Keratinocyte (primary cell): ENCODE results near the gene MXD3.

Experiments
- EZH2 ChIP-seq: IDR thresholded peaks from one replicate; pipeline ENCODE4 v1.6.1; 2012; ENCODE audit warnings: inconsistent platforms, mild to moderate bottlenecking, low read length, moderate library complexity
- TF ChIP-seq, protein P1 (sequence below), 3 experiments: IDR thresholded peaks in 1 of 3; conservative IDR thresholded peaks in 1 of 3; optimal IDR thresholded peaks in 1 of 3; 2 replicates in 2 of 3; 3 replicates in 1 of 3; pipeline versions ENCODE3 to v1.5.1; 2011; ENCODE audit warnings: low read length in 3 of 3, mild to moderate bottlenecking in 3 of 3, moderate library complexity in 2 of 3, control low read depth in 1 of 3, inconsistent platforms in 1 of 3; ENCODE audit not compliant: insufficient read depth in 2 of 3; ENCODE audit errors: extremely low read depth in 1 of 3

DNA sequence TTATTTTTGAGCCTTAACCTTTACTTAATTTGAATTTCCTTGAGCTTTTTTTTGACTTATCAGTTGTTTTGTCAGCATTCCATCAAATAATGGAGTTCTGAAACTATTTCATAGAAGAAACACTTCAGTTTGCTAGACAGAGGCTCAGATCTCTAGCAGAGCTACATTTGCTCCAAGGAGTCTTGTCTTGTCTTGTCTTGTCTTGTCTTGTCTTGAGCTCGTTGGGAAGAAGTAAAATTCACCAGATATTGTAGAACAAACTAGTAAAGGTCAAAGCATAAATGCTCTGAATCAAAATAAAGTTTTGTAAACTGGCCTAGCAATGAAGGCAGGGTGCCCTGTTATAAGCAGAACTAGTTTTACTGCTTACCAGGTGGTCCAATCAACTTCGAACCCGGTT is 41.7 kb downstream of the MXD3 start:
- TF ChIP-seq, protein P1, sequence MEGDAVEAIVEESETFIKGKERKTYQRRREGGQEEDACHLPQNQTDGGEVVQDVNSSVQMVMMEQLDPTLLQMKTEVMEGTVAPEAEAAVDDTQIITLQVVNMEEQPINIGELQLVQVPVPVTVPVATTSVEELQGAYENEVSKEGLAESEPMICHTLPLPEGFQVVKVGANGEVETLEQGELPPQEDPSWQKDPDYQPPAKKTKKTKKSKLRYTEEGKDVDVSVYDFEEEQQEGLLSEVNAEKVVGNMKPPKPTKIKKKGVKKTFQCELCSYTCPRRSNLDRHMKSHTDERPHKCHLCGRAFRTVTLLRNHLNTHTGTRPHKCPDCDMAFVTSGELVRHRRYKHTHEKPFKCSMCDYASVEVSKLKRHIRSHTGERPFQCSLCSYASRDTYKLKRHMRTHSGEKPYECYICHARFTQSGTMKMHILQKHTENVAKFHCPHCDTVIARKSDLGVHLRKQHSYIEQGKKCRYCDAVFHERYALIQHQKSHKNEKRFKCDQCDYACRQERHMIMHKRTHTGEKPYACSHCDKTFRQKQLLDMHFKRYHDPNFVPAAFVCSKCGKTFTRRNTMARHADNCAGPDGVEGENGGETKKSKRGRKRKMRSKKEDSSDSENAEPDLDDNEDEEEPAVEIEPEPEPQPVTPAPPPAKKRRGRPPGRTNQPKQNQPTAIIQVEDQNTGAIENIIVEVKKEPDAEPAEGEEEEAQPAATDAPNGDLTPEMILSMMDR (optimal IDR thresholded peaks at IDR 0.05 in 1 of 3, IDR thresholded peaks at IDR 0.05 in 1 of 3, conservative IDR thresholded peaks at IDR 0.05 in 1 of 3; ENCODE audit: extremely low read depth in 1 of 3, insufficient read depth in 2 of 3, low read length in 3 of 3) = no peak
- TF ChIP-seq EZH2 = no peak
